ENCODE results near the gene PHACTR2. TPM values are rescaled to one million over a fixed set of nuclear protein-coding genes. Genes with fewer than 3 reads are reported as not detected.

PHACTR2 gene
- total RNA-seq, 1 donor from 2014 or later, result 110 TPM

DNA sequence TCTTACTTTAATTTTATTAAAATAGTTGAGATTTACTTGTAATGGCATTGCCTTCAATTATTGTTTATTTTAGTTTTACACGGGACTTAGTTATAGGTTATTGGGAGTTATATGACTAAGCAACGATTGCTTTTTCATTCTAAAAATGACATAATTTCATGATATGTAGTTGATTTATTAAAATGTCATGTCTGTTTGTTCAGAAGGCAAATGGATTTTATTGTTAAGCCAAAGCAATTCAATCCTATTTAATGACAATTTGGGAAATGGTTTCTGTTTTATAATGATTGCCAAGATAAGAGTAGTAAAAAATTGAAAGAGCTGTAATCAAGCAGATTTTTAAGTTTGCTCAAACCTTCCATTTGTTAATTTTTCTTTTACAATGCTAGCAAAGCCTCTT, 74.7 kb downstream of the PHACTR2 start:
- no peak overlapping the region for H3K27ac Mint-ChIP-seq (ENCODE audit: unreplicated experiment)
- no peaks in the 10 kb centered on the region for H3K9me3 Mint-ChIP-seq (ENCODE audit: low read depth)
- TF ChIP-seq, protein P1, sequence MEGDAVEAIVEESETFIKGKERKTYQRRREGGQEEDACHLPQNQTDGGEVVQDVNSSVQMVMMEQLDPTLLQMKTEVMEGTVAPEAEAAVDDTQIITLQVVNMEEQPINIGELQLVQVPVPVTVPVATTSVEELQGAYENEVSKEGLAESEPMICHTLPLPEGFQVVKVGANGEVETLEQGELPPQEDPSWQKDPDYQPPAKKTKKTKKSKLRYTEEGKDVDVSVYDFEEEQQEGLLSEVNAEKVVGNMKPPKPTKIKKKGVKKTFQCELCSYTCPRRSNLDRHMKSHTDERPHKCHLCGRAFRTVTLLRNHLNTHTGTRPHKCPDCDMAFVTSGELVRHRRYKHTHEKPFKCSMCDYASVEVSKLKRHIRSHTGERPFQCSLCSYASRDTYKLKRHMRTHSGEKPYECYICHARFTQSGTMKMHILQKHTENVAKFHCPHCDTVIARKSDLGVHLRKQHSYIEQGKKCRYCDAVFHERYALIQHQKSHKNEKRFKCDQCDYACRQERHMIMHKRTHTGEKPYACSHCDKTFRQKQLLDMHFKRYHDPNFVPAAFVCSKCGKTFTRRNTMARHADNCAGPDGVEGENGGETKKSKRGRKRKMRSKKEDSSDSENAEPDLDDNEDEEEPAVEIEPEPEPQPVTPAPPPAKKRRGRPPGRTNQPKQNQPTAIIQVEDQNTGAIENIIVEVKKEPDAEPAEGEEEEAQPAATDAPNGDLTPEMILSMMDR (IDR thresholded peaks at IDR 0.05), result no peak
- peaks cover 36% of the 10 kb centered on the region for H3K4me1 Mint-ChIP-seq (ENCODE audit: low read depth)
- H3K27me3 Mint-ChIP-seq (ENCODE audit: low read depth), result no peaks in the 10 kb centered on the region
- H3K4me3 Mint-ChIP-seq (ENCODE audit: unreplicated experiment), result no peak overlapping the region
- DNase-seq (ENCODE audit: low spot score), result no peak
- peaks cover 14% of the 10 kb centered on the region for H3K36me3 Mint-ChIP-seq (ENCODE audit: low read depth)

DNA sequence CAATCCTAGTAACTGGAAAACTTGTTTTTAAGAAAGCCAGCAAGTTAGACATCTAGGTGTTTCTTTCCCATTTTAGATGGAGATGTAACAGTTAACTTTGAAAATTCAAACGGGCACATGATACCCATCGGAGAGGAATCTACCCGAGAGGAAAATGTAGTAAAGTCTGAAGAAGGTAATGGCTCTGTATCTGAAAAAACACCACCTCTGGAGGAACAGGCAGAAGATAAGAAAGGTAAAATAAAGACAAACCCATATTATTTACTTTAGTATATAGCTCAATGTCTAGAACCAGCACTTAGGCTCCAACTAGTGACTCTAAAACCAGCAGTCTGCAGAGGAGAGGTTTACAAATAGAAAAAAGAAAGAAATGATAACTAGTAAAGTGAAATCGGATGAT, 75.9 kb downstream of the PHACTR2 start:
- TF ChIP-seq, protein P1 (IDR thresholded peaks at IDR 0.05), result no peak
- Mint-ChIP-seq H3K4me1 (ENCODE audit: low read depth) (peaks cover 30% of the 10 kb centered on the region), H3K27ac (ENCODE audit: unreplicated experiment) (no peak overlapping the region), H3K9me3 (ENCODE audit: low read depth) (no peaks in the 10 kb centered on the region), H3K27me3 (ENCODE audit: low read depth) (no peaks in the 10 kb centered on the region), H3K36me3 (ENCODE audit: low read depth) (peaks cover 18% of the 10 kb centered on the region), H3K4me3 (ENCODE audit: unreplicated experiment) (no peak overlapping the region)
- no peak for DNase-seq (ENCODE audit: low spot score)

DNA sequence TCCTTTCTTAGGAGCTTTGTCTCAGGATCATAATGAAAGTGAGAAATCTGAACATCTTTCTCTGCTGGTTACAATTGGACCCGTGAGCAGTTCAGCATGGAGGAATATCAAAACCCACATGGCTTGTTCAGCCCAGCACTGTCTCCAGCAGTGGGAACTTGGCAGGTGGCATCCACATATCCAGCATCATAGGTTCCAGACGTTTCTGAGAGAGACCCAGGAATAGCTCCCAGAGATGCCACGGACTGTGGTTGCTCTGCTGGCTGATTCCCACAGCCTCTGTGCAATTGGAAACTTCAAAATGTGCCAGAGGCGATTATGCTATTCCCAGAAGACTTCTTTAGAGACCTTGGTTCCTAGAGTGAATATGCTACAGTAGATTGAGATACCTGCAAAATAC, 76.4 kb downstream of the PHACTR2 start:
- H3K27me3 Mint-ChIP-seq (ENCODE audit: low read depth), result no peaks in the 10 kb centered on the region
- H3K4me1 Mint-ChIP-seq (ENCODE audit: low read depth), result peaks cover 26% of the 10 kb centered on the region
- H3K4me3 Mint-ChIP-seq (ENCODE audit: unreplicated experiment), result no peak overlapping the region
- peaks cover 18% of the 10 kb centered on the region for H3K36me3 Mint-ChIP-seq (ENCODE audit: low read depth)
- H3K27ac Mint-ChIP-seq (ENCODE audit: unreplicated experiment), result no peak overlapping the region
- TF ChIP-seq, protein P1 (IDR thresholded peaks at IDR 0.05), result no peak
- DNase-seq (ENCODE audit: low spot score), result no peak
- no peaks in the 10 kb centered on the region for H3K9me3 Mint-ChIP-seq (ENCODE audit: low read depth)

DNA sequence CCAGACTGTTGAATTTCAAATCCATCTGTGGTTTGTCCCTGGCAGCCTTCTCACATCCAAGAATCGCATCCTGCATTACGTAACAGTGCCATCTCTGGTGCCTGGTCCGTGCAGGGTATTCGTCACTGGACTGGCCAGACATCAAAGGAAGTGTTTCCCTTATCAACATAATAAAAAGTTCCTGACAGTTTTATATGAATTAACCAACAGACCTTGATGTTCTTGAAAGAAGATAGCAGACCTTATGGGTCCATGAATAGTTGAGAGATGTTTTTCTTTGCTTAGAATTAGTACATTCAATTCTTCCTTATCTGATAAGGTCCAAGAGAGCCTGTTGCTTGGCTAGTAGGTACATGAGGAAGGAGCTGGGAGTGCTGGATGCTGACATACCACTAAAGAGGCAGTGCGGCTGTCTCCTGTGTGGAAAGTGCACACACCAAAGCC, 77.6 kb downstream of the PHACTR2 start:
- DNase-seq (ENCODE audit: low spot score), result no peak
- H3K27me3 Mint-ChIP-seq (ENCODE audit: low read depth), result no peaks in the 10 kb centered on the region
- peaks cover 31% of the 10 kb centered on the region for H3K4me1 Mint-ChIP-seq (ENCODE audit: low read depth)
- TF ChIP-seq, protein P1 (IDR thresholded peaks at IDR 0.05), result no peak
- H3K9me3 Mint-ChIP-seq (ENCODE audit: low read depth), result no peaks in the 10 kb centered on the region
- peaks cover 20% of the 10 kb centered on the region for H3K36me3 Mint-ChIP-seq (ENCODE audit: low read depth)
- no peak overlapping the region for H3K27ac Mint-ChIP-seq (ENCODE audit: unreplicated experiment)
- no peak overlapping the region for H3K4me3 Mint-ChIP-seq (ENCODE audit: unreplicated experiment)

DNA sequence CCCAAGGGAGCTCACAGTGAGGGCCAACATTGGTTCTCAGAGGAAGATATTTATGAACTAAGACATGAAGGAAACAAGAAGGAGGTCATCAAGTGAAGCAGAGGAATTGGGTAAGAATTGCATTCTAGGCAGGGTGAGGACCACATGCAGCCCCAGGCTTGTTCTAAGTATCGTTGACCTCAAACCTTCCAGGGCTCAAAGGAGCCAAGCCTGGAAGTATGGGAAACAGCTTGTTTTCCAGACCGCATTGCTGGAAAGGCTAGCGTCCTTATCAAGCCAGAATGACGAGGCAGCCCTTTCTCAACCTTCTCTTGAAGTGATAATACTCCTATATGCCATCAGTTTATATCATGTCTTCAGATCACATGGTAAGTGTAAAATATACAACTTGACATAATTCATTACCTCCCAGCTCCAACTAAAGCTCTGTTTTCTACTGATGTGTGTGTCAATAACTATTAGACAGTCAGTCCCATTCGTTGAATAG, 79.6 kb downstream of the PHACTR2 start:
- Mint-ChIP-seq H3K27me3 (ENCODE audit: low read depth) (no peaks in the 10 kb centered on the region), H3K4me1 (ENCODE audit: low read depth) (peaks cover 20% of the 10 kb centered on the region), H3K36me3 (ENCODE audit: low read depth) (peaks cover 29% of the 10 kb centered on the region), H3K9me3 (ENCODE audit: low read depth) (no peaks in the 10 kb centered on the region), H3K27ac (ENCODE audit: unreplicated experiment) (no peak overlapping the region), H3K4me3 (ENCODE audit: unreplicated experiment) (no peak overlapping the region)
- no peak for DNase-seq (ENCODE audit: low spot score)
- TF ChIP-seq, protein P1 (IDR thresholded peaks at IDR 0.05), result no peak
